Measurements from ENCODE around the gene PALMD.

- no peak for TF ChIP-seq CTCF (IDR thresholded peaks at IDR 0.05)
- TF ChIP-seq POLR2A (IDR thresholded peaks at IDR 0.05): no peak
These were observed 94.2 kb downstream of the PALMD start for GRCh38 chr1:99740141-99740540.
